ENCODE results near the gene FLRT2.

FLRT2 gene

DNA sequence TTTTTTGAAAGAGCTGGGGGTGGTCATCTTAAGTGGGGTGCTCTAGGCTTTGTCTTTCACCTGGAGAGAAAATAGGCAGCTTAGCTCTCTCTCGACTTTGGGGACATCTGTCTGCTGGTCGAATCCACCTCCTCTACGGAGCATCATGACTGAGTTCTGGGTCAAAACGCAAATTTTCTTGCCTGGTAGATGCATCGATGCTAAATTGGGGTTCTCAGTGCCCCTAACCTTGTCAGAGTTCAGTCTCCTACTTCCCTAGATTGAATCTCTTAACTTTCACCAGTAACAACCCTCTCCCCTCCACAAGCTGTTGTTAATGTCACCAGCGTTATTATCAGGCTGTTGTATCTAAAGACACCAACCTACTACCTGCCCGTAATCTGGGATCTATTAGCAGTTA is 682 bp downstream of the FLRT2 start:
- DNase-seq (ENCODE audit: low read depth in 2 of 2), result no peak

DNA sequence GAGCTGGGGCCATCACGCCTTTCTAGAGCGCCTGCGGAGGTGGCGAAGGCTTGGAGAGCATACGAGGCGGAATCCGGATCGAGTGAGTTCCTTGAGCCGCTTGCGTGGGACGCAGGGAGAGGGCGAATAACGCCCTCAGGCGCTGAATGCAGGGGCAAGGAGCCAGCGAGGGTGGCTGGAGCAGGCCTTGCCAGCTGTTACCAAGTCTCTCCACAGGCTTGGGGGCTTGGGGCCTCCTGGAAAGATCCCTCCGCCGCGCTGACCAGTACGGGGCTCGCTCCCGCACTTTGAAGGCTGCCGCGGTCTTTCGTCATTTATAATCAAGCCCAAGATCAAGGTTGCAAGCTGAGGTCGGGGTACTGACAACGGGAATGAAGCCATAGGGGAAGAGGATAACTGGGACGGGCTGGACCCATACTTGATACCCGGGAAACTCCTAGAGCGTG is 1.2 kb downstream of the FLRT2 start:
- DNase-seq (ENCODE audit: low read depth in 2 of 2), result no peak

DNA sequence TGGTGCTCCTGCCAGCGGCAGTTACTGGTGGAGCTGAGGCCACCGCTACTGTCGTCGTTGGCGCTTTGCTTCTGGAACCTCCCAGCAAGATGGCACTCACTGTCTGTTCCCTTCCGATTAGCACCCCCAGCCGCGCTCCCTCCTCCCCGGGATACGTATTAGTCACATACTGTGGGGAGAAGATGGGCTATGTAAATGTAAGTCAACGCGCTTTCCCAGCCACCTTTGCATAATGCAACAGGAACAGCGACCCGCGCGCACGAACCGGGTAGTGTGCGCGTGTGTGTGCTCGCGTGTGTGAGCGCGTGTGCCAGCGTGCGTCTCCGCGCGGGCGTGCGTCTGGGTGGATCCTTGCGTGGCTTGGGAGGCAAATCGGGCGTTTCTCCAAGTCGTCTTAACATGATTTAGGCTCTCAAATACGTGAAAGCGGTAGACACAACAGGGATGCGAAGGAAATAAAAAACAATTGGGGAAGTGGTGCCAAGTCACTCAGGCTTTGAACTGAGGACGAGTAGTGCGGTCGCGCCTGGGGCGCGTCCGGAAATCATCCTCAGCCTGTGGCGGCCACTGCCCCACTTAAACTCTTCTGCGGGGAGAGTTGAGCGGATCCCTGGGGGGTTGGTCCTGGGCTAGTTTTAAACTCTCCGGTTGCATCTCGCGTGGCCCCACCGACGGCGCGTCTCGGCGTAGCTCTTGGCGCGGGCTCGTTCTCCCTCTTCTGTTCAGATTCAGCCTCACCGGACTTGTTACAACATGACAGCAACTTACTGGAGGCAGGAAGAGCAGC is 1.8 kb downstream of the FLRT2 start:
- DNase-seq (ENCODE audit: low read depth in 2 of 2), result no peak

DNA sequence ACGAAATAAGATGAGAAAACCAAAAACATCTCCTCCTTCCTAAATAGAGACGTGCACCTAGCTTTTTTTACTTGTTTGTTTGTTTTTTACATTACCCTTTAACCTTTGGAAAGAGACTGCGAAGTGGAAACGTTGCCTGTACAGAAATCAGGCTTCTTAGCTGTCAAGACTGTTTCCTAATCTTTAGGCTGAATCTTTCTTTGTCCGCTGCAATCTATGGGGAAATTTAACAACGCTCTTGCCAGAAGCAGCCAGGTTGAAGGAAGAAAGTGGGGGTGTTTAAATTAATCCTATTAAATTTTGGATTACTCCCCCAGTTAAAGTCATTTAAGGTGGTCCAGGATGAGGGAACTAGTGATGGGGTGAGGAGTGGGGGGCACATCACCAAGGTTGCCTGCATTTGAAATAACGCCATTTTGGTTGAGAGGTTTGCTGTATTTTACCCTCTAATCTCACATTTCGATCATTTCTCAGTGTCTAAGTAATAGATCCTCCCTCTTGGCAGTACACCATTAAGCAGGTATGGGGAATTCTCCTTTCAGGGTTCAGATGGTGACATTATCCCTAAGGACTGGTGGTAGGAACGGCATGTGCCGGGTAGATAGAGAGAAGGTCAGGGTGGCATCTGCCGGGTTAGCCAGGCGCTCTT is 2.6 kb downstream of the FLRT2 start:
- DNase-seq (ENCODE audit: low read depth in 2 of 2), result no peak

DNA sequence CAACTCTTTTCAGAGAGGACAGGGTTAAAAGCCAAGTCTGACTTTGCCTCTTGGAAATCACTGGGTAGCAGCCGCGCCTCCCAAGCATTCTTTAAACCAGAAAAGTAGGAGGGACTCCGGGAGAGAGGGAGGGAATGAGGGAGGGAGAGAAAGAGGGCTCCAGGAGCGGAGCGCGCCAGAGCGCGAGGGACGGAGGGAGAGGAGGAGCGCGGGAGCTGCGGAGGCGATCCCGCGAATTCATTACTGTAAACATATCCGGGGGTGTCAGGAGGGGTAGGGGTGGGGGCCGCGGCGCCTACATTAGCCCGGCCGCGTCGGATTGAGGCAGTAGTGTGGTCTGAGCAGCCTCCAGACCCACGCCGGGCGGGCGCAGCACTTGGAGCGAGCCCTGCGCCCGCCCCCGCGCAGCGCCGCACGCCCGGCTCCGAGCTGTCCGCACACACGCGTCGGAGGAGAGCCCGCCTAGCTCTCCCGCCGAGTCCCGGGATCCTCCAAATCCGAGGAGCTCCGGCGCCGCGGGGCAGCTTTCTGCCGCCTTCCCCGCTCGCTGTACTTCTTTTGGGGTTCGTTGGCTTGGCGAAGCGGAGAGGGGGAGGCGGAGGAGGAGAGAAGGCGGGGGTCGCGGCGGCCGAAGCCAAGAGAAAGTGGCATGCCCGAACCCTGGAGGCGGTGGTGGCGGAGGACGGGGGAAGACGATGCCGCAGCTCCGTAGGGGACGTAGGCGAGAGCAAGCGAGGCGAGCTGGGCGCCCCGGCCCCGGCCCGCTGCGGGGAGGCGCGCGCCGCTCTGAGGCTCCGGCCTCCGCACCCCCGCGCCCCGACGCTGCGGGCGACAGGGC is 3.3 kb downstream of the FLRT2 start:
- DNase-seq (ENCODE audit: low read depth in 2 of 2), result no peak

DNA sequence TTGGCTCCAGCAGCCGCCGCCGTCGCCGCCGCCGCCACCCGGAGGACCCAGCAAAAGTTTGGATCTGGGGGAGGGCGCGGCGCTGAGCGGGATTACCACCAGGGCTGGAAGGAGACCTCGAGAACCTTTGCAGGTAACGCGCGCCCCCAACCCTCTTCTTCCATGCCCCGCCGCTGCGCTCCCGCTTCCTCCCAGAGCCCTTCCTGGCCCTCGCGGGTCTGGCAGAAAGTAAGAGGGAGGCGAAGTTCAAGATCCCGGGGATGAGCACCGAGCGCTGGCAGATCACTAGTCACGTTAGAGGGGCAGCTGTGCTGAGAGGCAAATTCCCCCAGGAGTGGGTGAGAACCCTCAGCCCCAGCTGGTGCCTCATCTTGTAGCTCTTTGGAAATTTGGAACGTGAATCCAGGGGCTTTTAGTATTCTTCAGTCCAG is 3.9 kb downstream of the FLRT2 start:
- no peak for DNase-seq (ENCODE audit: low read depth in 2 of 2)

DNA sequence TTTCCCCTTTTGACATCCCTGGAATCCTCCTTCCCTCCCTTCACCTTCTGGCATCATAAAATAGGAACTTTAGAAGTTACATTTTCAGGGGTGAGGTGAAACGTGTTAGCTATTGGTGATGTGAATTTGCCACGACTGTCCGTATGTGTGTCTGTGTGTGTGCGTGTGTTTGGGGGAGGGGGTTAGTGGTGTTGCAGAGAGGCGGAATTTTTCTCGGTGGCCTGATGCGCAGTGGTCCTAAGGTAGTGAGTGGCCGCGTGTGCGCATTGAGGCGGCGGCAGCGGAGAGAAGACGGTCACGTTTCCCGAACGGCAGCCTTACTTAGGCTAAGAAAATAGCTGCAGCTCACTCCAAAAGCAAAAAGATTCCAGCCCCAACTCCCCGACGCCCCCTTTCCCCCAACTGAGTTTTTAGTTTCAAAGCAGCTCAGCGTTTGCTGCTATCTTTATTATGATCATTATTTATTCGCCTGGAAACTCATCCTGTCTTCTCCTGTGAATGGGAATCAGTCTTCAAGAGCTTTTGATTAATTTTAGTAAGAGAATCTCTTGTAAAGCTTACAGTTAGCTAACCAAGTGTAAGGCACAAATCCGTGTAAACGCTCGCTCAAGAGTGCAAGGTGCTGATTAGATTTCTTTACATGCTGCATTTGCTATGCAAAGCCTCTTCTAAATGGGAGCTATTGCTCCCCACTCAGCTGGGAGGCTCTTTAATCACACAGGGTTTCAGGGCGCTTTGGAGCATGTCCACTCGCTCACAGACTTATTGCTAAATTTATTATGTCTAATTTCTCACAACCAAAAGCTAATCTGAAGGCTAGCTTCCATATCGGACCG is 4.7 kb downstream of the FLRT2 start:
- no peak for DNase-seq (ENCODE audit: low read depth in 2 of 2)

DNA sequence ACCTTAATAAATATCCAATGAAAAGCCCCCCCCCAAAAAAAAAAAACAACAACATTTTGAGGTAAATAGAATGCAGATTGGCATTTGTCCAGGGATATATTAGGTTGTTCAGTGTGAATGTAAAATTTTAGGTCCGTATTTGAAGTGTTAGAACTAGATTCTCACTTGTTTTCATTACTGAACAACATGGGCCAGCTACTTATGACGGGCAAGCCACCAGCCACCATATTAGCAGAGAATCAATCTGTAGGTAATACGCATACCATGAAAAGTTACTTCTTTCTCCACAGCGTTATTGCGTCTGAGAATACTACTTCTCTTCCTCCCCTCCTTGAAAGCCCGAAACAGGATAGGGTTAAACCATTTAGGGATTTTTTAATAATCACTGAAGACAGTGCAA is 5.4 kb downstream of the FLRT2 start:
- DNase-seq (ENCODE audit: low read depth in 2 of 2), result no peak

DNA sequence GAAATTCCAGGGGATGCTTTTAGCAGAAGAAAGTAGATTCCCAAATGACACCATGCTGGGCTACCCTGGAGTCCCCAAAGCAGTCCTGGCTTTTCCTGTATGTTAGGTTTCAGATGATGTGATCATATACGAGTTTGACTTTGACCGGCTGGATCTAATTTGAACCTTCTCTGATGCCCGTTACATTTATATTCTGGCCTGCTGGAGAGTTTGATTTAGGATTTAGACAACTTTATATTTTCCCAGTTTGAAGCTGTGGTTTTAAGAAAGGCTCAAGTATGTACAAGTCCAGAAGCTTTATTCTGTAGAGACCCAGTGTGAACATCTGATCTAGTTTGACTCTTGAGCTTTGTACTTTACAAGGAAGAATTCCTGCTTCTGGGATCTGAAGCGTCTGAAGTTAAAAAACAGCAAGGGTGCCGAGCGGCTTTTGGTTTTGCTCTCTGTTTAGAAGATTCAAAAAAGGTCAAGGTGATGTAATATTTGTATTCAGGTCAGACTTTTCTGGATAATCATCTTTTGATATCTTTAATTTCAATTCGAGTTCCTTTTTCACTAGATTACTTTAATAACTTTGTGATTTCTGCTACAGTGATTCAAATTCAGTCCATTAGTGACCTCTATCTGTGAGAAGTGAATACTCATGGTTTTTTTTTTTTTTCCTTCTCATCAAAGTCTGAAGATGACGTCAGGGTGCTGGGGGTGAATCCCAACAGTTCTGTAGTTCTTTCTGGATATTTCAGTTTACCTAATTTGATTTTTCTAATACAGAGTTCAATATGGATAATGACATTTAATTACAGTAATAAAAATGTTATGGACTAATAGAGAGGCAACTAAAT is 6.3 kb downstream of the FLRT2 start:
- no peak for DNase-seq (ENCODE audit: low read depth in 2 of 2)

DNA sequence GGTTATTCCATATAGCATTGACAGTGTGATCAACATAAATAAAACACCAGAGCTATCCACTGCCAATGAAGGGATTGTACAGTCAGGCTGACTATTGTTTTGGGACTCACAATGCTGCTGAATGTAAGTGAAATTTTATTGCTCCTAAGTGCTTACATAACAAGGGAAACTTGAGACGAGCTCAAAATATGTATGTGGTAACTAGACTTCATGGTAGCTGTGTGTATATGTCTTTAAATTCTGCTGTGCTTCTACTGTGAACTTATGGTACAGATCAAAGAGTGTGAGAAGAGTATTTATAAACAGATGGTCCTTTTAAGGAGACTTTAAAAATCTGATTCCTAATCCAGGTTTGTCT is 6.9 kb downstream of the FLRT2 start:
- DNase-seq (ENCODE audit: low read depth in 2 of 2), result no peak

DNA sequence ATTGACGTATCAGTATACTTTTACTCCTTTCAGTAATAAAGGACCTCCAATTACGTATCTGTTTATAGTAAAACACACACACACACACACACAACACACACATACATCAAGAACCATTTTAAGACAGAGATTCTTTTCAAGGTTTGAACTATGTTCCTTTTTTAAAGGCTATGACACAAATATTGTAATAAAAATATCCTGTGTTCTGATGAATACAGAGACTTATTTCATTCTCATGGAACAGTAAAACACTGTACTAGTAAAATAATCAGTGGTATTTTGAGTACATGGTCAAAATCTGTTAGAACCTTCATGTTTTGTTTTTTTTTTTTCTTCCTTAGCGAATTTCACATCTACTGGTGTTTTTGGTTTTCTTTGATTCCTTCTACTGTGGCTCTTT is 7.6 kb downstream of the FLRT2 start:
- DNase-seq (ENCODE audit: low read depth in 2 of 2), result no peak

DNA sequence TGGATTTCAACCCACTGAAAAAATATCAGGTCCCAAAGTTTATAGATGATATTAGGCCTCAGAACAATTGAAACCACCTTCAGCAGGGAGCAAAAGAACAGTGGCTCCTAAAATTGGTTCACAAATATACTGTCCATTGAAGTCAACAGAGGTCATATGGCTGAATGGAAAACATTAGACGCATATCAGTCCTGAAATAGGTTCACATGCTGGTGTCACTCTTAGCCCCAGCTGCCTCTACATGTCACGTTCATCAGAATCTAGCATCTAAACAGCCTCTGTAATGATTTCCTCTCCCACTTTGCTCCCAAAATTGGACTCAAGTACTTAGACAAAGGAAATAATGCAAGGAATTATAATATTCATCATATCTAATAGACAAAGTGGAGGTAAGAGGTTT is 8.7 kb downstream of the FLRT2 start:
- no peak for DNase-seq (ENCODE audit: low read depth in 2 of 2)

DNA sequence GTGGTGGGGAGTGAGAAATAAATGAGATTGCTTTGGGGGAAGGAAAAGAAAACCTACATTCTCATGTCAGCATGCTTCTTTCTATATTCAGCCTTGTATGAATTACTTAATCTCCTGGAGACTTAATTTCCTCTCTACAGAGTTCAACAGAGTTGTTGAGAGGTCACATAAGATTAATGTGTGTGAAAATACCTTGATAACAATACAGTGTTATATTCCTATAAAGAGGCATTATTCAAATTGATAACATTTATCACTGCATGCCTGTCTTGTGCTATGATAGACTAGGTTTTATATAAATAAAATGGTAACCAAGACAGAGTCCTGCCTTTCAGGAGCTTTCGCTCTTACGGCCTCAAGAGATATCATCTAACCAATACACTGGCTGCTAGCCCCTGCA is 9.6 kb downstream of the FLRT2 start:
- DNase-seq (ENCODE audit: low read depth in 2 of 2), result no peak

DNA sequence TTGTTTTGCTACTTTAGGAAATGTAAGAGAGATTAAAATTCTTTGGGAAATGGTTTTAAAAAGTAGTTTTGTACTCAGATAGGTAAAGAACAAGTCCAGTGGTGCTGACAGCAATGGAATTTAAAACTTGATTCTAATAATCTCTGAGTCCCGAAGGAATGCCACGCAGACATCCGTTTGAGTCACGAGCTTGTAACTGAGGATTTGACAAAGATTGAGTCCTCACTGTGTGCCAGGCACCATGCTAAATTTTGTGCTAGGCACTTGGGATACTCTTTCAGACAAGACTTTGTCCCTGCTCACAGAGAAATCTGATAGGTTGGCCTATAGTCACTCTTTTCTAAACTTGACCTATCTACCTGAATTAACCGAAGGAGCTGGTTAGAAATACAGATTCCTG is 12.7 kb downstream of the FLRT2 start:
- DNase-seq (ENCODE audit: low read depth in 2 of 2), result no peak

DNA sequence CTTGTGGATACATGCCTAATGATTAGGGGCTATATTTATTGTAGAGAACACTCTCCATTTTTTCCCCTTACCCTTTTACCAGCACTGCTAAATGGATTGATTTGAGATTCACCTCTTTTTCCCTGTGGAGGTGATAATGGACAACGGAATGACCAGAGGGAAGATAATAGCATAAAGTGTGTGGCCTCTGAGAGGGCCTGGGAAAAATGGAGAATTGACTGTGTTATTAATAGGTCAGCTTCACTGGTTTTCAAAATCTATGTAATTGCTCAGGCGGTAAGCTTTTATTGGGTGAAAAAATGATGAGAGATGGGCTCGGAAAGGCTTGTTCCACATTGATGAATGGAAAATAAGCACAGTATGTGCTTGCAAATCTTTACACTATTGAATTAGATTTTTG is 15.8 kb downstream of the FLRT2 start:
- no peak for DNase-seq (ENCODE audit: low read depth in 2 of 2)

DNA sequence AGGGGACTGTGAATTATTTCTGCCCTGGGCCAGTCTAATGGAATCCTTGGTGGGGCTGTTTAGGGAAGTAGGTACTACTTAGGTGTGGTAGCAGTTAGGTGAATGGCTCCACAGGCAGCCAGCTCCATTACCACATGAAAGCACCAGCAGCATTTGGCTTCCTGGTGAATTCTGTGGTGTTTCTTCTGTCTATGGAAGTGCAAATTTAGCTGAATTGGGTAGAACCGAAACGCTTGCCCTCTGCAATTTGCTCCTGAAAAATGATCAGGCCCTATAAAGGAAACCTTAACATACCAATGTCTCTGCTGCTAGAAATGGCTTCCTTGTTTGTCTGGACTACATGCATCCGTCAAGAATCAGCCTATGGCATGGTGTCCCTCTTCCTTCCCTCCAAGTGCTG is 16.4 kb downstream of the FLRT2 start:
- DNase-seq (ENCODE audit: low read depth in 2 of 2), result no peak

DNA sequence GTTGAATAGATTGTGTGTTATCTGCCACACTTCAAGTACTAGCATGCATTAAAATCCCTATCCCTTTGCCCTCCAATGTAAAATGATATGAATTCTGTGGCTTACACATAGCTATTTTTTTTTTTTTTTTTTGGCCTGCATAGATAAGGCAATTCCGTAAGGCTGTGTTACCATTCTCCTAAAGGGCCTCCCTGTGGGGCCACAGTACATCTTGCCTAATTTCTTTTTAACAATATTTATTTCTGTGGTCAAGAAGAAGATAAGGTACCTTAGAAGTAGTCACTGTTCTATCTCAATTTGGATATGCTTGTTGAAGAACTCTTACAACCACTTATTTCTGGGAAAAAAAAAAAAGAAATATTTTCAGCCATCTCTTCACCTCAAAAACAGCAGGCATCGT is 19.8 kb downstream of the FLRT2 start:
- no peak for DNase-seq (ENCODE audit: low read depth in 2 of 2)

DNA sequence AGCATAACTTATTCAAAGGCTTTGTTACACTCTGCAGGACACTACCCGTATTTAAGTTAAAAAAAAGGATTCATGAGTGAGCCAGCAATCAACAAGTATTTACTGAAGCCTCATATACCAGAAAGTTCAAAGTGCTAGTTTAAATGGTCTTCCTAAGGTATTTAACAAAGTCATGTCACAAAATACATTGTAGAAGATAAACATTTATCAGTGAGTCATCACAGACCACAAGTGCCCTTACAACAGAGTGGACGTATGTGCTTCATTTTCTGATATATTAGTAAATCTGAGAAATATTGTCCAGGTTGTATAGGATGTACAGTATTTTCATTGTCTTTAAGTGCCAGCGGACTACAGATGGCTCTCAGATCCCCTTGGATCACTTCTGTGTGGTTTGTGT is 24.2 kb downstream of the FLRT2 start:
- DNase-seq (ENCODE audit: low read depth in 2 of 2), result no peak

DNA sequence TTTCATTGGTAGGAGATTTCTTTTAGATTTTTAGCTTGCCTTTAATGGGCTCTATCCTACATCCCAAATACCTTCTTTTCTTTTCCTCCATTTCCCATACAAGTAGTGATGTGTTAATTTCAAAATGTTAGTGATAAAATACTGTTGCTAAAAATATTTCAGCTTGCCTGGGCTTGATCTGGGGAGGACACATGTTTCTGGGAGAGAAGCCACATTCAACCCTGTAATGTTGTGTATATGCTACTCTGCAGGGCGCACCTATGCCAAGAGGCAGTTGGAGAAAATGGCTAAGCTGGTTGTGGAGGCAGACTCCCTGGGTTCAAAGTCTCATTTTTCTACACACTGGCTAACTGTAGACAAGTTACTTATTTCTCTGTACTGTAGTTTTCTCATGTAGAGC is 26.3 kb downstream of the FLRT2 start:
- DNase-seq (ENCODE audit: low read depth in 2 of 2), result no peak

DNA sequence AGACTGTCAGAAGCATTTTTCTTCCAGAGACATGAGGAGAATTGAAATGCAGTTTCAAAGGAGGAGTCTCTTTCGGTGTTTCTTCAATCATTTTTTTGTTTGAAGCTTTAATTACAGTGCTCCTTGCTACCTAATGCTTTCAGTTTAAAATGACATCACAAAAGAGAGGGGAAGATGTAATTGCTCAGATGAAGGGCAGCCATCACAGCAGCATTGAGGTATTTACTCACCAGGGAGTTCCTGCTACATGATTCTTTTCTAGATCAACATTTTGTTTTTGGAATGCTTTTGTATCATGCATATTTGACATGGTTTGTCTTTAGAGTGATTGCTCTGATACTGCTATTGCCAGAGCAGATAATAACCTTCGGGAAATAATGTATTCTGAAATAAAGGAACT is 28.6 kb downstream of the FLRT2 start:
- DNase-seq (ENCODE audit: low read depth in 2 of 2), result no peak

DNA sequence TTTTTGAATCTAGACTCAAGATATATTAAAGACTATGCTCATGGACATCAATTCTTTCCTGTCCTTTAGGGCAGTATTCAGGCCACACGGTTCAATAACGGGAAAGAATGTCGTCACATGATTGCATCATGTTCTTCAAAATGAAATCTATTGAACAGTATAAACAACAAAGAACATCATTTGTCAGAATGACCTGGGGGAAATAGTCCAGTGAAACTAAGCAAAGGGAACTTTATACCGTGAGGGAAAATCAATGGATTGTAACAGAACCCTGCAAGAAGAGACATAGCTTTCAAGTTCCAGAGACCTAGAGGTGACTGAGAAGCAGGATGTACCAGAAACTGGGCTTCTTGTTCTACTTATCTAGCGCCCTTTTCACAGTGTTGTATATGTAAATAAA is 32.7 kb downstream of the FLRT2 start:
- no peak for DNase-seq (ENCODE audit: low read depth in 2 of 2)

Measured in stimulated activated CD8-positive, alpha-beta memory T cell treated with anti-CD3 and anti-CD28 coated beads, Interleukin-7, amount 100 ng/mL, for 1 hour (primary cell).